GM18873 (cell line): ENCODE measurements around the gene TATDN2.

ENCODE experiments used
- ATAC-seq: cut with Tn5 transposase; IDR thresholded peaks from one replicate; pipeline ENCODE4 v1.9.1; 2021; ENCODE audit warnings: mild to moderate bottlenecking, moderate library complexity, moderate number of reproducible peaks; ENCODE audit not compliant: unreplicated experiment, low FRiP score

The TATDN2 gene

DNA sequence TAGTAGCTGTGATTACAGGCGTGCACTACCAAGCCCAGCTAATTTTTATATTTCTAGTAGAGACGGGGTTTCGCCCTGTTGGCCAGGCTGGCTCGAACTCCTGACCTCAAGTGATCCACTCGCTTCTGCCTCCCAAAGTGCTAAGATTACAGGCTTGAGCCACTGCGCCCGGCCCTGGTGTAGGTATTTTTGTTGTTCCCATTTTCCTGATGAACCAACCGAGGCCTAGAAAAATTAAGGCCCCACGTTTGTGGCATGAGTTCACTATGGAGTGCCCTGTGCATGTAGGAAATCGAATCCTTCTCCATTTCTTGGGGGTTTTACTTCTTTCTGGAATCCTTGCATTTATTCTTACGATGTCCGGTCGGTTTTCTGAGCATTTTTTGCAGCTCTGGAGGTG is 14.3 kb upstream of the TATDN2 start:
- no peak for ATAC-seq

GRCh38 chr3:10234526-10235230 is 13.6 kb upstream of the TATDN2 start:
- ATAC-seq = no peak

GRCh38 chr3:10235551-10235950 is 12.7 kb upstream of the TATDN2 start:
- no peak for ATAC-seq

- no peak for ATAC-seq
Measured at GRCh38 chr3:10238345-10239183, 9.7 kb upstream of the TATDN2 start.

DNA sequence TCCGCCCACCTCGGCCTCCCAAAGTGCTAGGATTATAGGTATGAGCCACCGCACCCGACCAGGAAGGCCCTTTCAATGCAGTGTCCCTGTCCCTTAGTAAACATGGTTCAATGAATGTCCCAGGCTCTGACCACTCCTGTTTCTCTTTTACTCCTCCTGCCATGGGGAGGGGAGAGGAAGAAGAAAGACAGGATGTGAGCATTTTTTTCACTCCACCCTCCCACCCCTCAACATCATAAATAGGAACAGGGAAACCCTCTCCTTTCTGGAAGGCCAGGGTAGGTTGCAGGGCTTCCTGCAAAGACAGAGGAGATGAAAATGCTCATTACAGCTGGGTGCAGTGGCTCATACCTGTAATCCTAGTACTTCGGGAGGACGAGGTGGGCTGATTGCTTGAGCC is 7.5 kb upstream of the TATDN2 start:
- ATAC-seq = no peak

- ATAC-seq = no peak
Measured at GRCh38 chr3:10242182-10243065, 5.8 kb upstream of the TATDN2 start.

DNA sequence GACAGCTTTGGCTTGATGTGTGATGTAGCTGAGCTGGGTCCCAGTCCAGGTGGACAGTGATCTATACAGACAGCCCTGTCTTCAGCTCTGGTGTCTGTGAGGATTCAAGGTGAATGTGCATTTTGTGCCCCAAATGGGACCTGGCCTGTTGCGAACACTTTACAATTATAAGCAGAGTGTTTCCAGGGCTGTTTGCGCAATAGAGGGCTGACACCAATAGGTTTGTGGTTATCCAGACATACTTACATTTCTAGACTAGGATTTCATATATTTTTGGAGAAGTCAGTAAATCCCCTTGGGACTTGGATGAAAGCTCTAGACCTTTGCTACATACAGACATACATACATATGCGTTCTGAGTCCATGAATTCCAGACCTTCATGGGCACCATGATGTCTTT is 4.2 kb upstream of the TATDN2 start:
- no peak for ATAC-seq

DNA sequence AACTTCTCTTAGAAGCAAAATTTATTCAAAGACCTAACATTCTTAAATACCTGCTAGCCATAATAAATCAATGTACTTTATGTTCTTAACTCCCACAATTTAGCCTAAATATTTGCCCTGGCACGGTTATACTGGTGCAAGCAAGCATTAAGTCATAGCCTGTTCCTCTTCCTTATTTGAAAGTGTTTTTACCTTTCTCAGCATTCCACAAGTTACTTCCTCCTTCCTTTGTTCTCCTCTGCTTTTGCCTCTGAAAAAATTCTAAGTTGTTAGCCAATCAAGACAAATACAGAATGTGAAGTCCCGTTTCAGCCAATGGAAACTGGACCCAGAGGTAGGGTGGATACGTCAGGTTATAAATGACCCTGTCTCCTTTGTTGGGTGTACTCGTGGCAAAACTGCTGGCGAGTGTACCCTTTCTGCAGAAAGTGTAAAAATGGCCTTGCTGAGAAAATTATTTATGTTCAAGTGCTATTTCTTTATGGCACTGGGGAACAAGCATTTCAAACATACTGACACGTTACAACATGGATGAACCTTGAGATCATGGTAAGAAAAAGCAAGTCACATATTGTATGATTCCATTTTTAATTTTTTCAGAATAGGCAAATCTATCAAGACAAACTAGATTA is 3.1 kb upstream of the TATDN2 start:
- no peak for ATAC-seq

DNA sequence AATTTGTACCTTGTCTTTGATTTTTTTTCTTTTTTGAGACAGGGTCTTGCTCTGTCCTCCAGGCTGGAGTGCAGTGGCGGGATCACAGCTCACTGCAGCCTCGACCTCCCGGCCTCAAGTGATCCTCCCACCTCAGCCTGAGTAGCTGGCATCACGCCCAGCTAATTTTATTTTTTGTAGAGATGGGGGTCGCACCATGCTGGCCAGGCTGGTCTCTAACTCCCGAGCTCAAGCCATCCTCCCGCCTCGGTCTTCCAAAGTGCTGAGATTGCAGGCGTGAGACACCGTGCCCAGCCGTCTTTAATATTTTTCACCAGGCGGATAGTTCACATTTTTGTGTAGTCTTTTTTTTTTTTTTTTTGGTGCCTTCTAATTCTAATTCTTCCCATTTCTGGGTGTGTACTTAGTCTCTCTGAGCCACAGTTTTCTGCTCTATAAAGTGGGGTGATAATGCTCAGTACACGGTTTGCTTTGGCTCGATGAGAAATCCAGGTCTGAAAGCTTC is 528 bp upstream of the TATDN2 start:
- no peak for ATAC-seq

- ATAC-seq = no peak
Measured at GRCh38 chr3:10248984-10249748, 907 bp downstream of the TATDN2 start.

GRCh38 chr3:10249833-10250232 is 1.6 kb downstream of the TATDN2 start:
- ATAC-seq = no peak

DNA sequence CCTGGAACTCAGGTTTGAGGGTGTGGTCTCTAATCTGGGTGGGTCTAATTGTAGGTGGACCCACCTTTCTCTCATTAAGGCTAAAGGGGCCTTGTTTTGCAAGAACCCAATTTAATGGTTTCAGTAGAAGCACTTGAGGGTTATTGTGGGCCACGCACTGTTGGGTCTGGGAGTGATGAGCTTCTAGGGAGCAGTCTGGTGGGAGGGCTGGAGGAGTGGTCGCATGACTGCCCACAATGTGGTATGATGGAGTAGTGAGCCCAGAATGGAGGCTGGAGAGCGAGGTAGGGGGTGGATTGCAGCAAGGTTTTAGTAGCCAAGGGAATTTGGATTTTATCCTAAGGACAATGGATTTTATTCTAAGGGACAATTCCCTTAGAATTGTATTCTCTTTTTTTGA is 2.7 kb downstream of the TATDN2 start:
- ATAC-seq = no peak

DNA sequence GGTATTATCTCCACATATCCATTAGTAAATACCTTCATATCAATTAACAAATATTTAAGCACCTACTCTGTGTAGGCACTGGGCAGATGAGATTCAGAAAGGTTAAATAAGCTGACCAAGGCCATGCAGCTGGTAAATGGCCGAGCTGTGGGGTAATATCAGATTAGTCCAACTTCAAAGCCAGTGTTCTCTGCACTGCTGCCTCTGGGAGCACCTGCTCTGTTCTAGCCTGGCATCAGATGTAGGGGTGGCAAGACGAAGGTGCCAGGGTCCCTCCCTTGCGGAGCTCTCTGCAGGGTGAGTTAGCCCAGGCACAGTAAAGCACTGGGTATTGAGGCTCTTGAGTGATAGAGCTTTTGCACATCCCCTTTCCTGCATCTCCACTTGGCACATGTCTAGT is 5.5 kb downstream of the TATDN2 start:
- no peak for ATAC-seq

DNA sequence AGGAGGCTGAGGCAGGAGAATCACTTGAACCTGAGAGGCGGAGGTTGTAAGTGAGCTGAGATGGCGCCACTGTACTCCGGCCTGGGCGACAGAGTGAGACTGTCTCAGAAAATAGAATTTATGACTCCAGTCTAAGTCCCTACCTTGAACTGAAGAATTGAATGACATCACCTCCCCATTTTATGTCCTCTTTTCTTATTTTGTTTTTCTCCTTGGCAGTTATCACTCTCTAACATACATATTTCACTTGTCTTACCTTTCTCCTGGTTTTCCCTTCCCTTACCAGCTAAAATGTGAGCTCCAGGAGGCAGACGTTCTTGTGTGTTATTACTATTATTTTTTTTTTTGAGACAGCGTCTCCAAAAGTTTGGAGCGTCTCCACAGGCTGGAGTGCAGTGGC is 7.6 kb downstream of the TATDN2 start:
- ATAC-seq = no peak

GRCh38 chr3:10259036-10259435 is 10.8 kb downstream of the TATDN2 start:
- ATAC-seq = no peak

- ATAC-seq = no peak
Measured at GRCh38 chr3:10259798-10260197, 11.5 kb downstream of the TATDN2 start.

- no peak for ATAC-seq
Measured at GRCh38 chr3:10260211-10260701, 12.0 kb downstream of the TATDN2 start.

- ATAC-seq = no peak
Measured at GRCh38 chr3:10262027-10262426, 13.8 kb downstream of the TATDN2 start.

GRCh38 chr3:10263646-10264363 is 15.5 kb downstream of the TATDN2 start:
- no peak for ATAC-seq
